Stimulated activated CD4-positive, alpha-beta T cell treated with anti-CD3 and anti-CD28 coated beads, Interleukin-2, amount 100 ng/mL, for 24 hours (primary cell): ENCODE measurements around the gene WHRN.

Source experiments
- DNase-seq, 2 donors: peaks; one replicate each; pipeline ENCODE4 v3.0.0-alpha.2; 2020

The WHRN gene

GRCh38 chr9:114374936-114375335 lies 130.3 kb downstream of the WHRN start:
- DNase-seq = no peak

DNA sequence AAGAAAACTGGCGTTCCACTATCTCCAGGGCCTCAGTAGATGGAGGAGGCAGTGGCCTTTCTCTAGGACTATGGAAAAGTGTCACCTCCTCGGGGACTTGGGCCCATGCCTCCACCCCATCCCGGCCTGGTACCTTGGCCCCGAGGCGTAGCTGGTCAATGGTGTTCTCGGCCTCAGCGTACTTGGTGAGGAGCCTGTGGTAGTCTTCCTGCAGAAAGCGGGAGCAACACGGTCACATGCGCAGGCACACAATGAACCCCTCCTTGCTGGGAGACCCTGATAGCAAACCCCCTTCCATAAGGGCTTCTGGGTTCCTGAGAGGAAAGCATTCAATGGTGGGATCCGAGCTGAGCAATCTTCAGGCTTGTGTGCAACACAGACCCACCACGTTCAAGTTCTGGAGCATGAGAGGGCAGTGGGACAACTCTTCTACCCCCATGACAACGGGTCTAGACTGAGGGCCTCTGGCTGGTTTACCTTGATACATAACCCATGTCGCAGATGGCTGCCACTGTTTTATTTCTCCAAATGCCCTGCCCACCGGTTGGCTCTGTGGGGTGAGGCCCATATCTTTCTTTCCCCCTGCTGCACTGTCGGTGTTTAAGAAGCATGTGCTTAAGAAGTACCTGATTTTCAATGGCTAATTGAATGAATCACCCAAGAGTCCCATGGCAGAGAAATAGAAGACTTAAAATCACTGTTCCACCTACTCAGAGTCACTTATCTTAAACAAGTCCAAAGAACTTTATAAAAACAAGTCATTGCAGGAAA lies 131.1 kb downstream of the WHRN start:
- DNase-seq = no peak

DNA sequence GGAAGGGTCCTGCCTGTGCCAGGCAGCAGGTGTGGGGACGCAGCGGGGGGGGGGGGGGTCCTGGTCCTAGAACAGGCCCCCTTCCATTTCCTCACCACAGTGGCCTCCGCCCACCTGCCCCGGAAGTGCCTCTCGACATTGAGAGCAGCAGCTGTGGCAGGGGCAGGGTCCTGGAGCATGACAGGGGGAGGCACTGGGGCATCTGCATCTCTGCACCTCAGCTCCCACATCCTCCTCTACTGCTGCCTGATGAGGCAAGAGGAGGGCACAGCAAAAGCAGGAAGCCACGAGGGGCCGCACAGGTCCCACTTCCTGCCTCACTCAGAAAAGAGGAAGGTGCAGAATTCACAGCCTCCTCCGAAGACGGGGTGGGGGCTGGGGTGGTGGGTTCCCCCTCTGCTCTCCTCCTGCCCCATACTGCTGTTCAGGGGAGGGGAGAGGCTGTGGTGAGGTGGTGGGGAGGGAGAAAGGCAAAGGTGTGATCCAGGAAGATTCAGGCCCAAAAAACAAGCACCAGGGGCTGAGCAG lies 132.3 kb downstream of the WHRN start:
- peak; percentile 72 to 78 for DNase-seq

- peak in 1 of 2 donors; percentile 38 for DNase-seq
Measured at GRCh38 chr9:114371973-114372917, 133.0 kb downstream of the WHRN start.

- DNase-seq = no peak
Measured at GRCh38 chr9:114371343-114371944, 133.8 kb downstream of the WHRN start.

DNA sequence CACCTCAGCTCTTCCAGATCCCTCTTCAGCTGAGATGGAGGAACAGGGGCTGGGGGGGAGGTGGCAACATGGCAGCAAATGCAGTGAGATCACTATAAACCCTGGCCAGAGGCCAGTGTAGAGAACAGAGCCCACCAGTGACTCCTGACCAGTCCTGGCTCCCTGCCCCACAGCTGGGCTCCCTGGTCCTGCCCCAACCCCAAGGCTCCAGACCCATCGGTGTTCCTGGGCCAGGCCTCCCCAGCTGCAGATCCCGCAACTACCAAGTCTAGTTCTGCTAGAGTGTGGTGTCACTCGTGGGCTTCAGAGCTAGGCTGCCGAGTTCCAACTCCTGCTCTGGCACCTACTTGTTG lies 134.3 kb downstream of the WHRN start:
- no peak for DNase-seq

DNA sequence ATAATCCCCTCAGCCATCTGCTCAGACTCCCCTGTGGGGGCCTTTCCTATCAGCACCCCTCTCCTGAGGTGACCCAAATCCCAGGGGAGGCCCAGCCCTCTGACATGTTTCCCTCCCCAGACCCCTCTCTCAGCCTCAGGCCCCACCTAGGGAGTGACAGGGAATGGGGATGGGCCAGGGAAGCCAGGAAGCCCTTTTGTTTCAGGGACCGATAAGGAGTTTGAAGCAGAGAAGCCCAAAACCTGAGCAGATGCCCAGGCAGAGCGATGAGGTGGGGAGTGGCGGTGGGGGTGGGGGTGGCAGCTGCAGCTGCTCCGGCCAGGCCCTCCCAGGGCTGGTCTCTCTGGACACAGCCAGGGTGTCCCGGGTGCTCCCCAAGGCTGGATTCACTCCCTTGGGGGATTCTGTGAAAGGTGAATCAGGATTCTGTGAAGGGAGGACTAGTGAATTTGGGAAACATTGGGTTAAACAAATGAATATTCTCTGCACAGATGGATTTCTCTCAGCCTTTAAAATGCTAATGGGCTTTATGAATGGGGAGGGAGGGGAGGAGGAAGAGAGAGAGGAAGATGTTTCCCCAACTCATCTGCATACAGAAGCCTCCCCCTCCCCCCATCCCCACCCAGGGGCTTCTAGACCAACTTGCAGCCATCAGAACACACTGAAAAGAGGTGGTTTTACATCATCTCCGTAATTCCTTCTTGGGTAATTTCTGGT lies 134.9 kb downstream of the WHRN start:
- DNase-seq = no peak

DNA sequence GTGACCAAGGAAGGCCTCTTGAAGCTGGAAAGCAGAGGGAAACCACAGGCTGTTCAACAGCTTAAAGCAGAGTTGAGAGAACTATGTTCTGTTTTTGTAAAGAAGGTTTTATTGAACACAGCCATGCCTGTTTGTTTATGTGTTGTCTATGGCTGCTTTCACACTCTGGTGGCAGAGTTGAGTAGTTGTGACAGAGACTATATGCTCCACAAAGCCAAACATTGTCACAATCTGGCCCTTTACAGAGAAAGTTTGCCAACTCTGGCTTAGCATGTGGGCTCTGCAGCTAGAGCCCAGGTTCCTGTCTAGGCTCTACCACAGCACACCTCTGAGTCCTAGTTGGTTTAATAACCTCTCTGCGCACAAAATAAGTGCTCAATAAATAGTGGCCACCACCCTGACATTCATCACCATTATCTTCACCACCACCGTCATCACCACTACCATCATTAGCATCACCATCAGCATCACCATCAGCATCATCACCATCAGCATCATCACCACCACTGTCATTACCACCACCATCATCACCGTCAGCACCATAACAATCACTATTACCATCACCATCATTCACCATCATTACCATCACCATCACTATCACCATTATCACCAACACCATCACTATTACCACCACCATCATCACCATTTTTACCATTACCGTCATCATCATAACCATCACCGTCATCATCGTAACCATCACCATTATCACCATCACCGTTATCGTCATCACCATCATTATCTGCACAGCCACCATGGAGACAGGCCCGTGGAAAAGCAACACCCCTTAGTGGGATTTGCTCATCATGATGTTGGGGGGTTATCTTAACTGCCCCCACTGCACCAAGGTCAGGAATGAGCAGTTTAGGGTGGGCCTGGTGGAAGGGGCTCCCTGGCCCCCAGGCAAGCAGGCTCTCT lies 135.8 kb downstream of the WHRN start:
- no peak for DNase-seq

DNA sequence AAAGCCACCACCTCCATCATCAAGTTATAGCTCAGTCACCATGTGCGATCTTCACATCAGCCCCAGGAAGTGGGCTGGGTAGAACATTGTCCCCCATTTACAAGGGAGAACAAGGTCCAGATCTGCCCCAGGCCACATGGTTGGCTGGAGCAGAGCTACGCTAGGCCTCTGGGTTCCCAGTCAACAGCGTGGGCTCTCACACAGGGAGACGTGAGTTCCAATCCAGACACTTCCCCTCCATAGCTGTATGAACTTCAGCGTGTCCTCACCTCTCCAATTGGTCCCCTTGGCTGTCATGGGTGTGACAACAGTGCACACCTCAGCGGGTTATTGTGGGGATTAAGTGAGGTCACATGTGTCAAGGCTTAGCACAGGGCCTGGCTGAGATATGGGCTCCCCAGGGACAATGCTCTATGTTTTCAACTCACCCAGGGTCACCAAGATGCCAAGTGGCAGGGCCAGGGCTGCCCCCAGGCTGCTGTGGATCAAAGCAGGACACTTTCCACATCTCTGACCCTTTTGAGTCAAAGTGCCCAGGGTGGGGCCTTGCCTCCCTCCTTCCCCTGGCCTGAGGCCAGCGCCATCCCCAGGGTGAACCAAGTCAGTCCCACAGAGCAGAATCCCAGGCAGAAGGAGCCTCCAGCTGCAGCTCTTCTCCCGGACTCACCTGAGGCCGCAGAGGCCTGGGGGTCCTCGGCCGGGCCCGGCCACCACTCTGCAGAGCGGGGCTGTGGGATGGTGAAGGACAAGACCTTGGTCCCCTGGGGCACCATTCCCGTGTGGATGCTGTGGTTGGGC lies 137.3 kb downstream of the WHRN start:
- DNase-seq = no peak

DNA sequence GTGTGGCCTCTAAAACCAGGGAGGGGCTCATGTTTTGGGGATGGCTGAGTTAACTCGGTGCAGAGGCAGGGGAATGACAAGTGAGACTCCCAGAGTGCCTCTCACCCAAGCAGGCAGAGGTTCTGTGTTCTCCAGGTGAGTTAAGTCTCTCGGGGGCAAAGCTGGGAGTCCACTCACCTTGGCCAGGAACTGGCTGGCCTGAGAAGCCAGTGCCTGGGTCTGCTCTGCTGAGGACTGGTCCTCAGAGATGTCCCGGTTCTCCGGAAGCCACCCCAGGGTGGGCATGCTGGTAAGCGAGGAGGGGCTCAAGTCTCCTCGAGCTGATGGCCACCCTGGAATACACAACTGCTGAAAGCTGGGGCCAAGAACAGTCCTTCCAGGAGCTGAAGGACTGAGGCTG lies 137.9 kb downstream of the WHRN start:
- DNase-seq = no peak

DNA sequence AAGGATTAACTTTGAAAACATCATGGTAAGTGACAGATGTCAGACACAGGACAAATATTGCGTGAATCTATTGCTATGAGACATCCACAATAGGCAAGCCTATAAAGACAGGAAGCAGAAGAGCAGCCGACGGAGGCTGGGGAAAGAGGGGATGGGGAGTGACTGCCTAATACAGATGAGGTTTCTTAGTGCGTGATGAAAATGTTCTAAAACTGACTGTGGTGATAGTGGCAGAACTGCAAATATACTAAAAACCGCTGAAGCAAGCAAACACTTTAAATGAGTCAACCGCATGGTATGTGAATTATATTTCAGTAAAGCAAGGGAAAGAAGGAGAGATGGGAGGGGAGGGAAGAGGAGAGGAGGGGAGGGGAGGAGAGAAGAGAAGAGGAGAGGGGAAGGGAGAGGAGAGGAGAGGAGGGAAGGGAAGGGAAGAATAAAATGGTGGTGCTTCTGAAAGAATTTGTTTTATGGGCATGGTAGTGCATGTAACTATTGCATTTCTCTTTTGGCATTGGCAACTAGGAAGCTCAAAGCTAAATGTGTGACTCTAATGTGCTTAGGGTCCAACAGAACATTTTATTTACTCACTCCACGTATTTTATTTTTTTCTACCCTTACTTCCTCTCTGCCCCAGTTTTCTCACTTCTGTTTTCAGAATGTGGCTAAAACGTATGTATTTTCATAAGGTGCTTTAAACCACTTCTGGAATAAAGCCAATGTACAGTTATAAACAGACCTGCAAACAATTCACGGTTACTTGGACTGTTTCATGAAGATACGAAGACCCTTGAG lies 138.7 kb downstream of the WHRN start:
- DNase-seq = peak in 1 of 2 donors; percentile 42

DNA sequence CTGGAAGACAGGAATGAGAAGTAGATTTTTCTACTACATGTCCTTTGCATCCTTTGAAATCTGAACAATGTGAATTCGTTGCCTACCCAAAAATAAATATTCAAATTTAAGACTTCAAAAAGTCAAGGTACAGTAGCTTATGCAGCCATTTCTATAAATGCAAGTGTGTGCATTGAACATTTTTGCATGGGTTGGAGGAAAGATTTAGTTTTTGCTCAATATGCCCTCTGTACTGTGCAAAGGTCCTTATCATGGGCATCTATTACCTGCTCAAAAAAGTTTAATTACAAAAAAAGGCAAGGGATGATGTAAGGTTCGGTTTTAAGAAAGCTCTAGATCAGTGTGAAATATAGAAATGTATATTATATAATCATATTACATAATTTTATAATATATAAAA lies 140.1 kb downstream of the WHRN start:
- DNase-seq = no peak

GRCh38 chr9:114364134-114365041 lies 140.9 kb downstream of the WHRN start:
- DNase-seq = no peak

DNA sequence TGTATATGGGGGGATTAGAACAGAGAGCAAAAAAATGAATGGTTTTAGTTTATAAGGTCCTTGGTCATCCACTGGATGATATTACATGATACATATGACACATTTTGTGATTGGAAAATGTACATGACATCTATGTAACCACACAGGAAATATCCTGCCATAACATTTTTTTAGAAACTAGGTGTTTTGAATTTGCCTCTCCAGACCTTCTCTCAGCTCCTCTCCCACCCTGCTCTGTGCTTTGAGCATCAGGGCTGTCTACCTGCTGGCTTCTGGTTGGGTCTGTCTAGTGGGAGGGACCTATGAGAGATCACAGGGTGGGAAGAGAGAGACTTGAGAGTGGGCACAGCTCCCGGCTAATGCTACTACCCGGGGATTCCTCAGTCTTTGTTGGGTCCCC lies 141.8 kb downstream of the WHRN start:
- no peak for DNase-seq

GRCh38 chr9:114362394-114362793 lies 142.9 kb downstream of the WHRN start:
- no peak for DNase-seq

- DNase-seq = no peak
Measured at GRCh38 chr9:114361542-114361941, 143.7 kb downstream of the WHRN start.

DNA sequence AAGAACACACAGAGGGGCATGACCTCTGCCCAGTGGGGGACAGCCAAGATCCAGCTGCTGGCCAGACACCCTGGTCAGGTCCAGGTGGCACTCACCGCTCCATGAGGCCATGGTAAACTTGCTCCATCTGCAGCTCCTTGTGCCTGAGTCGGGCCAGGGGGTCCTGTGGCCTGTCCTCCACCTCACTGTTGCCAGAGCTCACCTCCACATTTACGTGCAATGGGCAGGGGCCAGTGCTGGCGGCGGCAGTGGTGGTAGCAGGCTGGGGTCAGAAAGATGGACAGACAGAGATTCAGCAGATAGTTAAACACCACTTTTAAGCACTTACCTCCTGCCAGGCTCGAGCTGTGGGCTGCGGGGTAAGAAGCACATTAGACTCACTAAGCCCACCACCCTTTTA lies 145.5 kb downstream of the WHRN start:
- no peak for DNase-seq

DNA sequence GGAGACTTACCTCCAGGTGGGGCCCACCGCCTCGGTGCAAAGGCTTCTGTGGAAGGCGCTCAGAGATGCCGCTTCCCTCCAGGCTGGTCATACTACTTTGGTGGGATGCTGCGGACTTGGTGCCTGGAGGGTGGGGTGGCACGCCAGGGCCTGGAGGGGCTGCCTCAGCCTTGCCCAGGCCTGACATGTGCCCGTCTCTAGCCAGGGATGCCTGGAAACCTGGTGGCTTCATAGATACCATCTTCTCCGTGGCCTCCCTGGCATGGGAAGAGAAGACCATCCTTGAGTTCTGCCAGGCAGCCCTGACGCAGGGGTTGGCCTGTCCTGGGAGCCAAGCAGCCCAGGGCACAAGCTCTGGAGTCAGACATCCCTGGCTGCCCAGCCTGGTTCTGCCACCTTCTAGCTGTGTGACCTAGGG lies 147.4 kb downstream of the WHRN start:
- DNase-seq = no peak

DNA sequence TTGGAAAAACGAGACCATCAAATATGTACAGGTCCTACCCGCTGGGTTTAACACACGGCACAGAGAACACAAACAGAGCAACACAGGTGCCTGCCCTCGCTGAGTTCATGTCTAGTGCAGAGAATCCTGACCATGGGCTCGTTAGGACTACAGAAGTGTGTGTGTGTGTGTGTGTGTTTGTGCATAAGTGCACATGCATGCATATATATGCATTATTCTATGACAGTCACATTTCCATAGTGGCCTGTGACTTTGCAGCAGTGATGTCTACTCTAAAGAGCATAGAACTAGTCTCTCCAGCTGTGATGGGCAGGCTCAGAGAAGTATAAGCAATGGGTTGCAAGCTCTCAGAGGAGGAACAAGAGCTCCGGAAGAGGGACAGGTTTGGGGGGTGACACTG lies 147.9 kb downstream of the WHRN start:
- no peak for DNase-seq
